Natural killer cell (primary cell): ENCODE results near the gene ATAD1. TPM values are rescaled to one million over a fixed set of nuclear protein-coding genes. Genes with fewer than 3 reads are reported as not detected.
A peak's percentile ranks its signal among the peaks of the same experiment; 100 is the strongest.

ENCODE experiments used
- ATAC-seq, 3 donors: fragments of 150-1000 bp in 2 of 3; fragments of 200-7000 bp in 1 of 3; cut with Tn5 transposase; 1 replicate in 1 of 3; 2 replicates in 2 of 3; pipeline ENCODE4 v1.10.0; 2021; ENCODE audit warnings: mild to moderate bottlenecking in 2 of 3, moderate library complexity in 2 of 3
- DNase-seq, 2 donors: peaks; one replicate each; pipeline versions ENCODE4 v3.0.0 to v3.0.0-alpha.2; 2013 to 2021; ENCODE audit warnings: mixed read lengths in 1 of 2
- H3K27ac ChIP-seq: one replicate; pipeline ENCODE4 v1.5.1; 2013; ENCODE audit warnings: mild to moderate bottlenecking, low read length
- H3K27me3 ChIP-seq: one replicate; pipeline ENCODE4 v1.6.1; 2013; ENCODE audit warnings: low read length; ENCODE audit not compliant: control insufficient read depth, insufficient read depth
- H3K36me3 ChIP-seq: one replicate; pipeline ENCODE4 v1.6.1; 2013; ENCODE audit warnings: low read length; ENCODE audit not compliant: control insufficient read depth, insufficient read depth
- H3K4me1 ChIP-seq: one replicate; pipeline ENCODE4 v1.6.1; 2013; ENCODE audit warnings: low read length; ENCODE audit not compliant: control insufficient read depth, insufficient read depth
- H3K4me3 ChIP-seq: one replicate; pipeline ENCODE4 v1.5.1; 2013; ENCODE audit warnings: low read length
- H3K9me3 ChIP-seq: one replicate; pipeline ENCODE4 v1.6.1; 2013; ENCODE audit warnings: low read length; ENCODE audit not compliant: control insufficient read depth, insufficient read depth
- H3K27ac Mint-ChIP-seq, 2 donors: one replicate each; pipeline ENCODE4 v1.8.0; 2022; ENCODE audit warnings: mild to moderate bottlenecking in 2 of 2, mixed read lengths in 2 of 2, moderate library complexity in 1 of 2
- H3K27me3 Mint-ChIP-seq, 2 donors: one replicate each; pipeline ENCODE4 v1.8.0; 2022; ENCODE audit warnings: low read depth in 2 of 2, mixed read lengths in 2 of 2
- H3K36me3 Mint-ChIP-seq: one replicate; pipeline ENCODE4 v1.8.0; 2022; ENCODE audit warnings: mixed read lengths
- H3K4me1 Mint-ChIP-seq, 2 donors: one replicate each; pipeline ENCODE4 v1.8.0; 2022; ENCODE audit warnings: mixed read lengths in 2 of 2
- H3K4me3 Mint-ChIP-seq: one replicate; pipeline ENCODE4 v1.8.0; 2022; ENCODE audit warnings: mild to moderate bottlenecking, moderate library complexity, mixed read lengths
- H3K9me3 Mint-ChIP-seq, 2 donors: one replicate each; pipeline ENCODE4 v1.8.0; 2022; ENCODE audit warnings: mixed read lengths in 2 of 2
- CTCF ChIP-seq: fragments of 200-600 bp; IDR thresholded peaks from one replicate; pipeline ENCODE4 v1.8.0; 2022; ENCODE audit warnings: antibody characterized with exemption
- WGBS: methylation state at CpG from one replicate; pipeline ENCODE4 v1.1.7; 2013; ENCODE audit warnings: missing lambda C conversion rate; ENCODE audit not compliant: insufficient coverage; 5-methylcytosine and 5-hydroxymethylcytosine counted together
- intact Hi-C: fragments of 100-400 bp; cut with micrococcal nuclease; formaldehyde crosslinking; loops from one replicate; pipeline ENCODE4 v1.14.2; 2022
- total RNA-seq, 4 donors: library from RNA; stranded (reverse); fragments of 120-200 nt in 1 of 4; gene quantifications; one replicate each; pipeline versions ENCODE4 v1.2.3 to v1.2.4, GENCODE V29; 2013 to 2022

ATAD1 gene
- total RNA-seq, 3 donors from 2014 or later (not counting 1 experiment from before 2014, with no cell fraction given) = 37.5 to 55.2 (median 43.0) TPM

GRCh38 chr10:87765666-87766376, 52.2 kb downstream of the ATAD1 start:
- Histone ChIP-seq H3K9me3 (no peaks in the 10 kb centered on the region), H3K4me3 (no peak overlapping the region), H3K27ac (no peak overlapping the region), H3K4me1 (no peaks in the 10 kb centered on the region), H3K36me3 (peaks cover 50% of the 10 kb centered on the region), H3K27me3 (no peaks in the 10 kb centered on the region)
- Mint-ChIP-seq H3K27me3 (no peaks in the 10 kb centered on the region), H3K27ac (peak overlapping the region in 1 of 2 donors; percentile 4), H3K4me1 (peaks cover 0 to 11% of the 10 kb centered on the region in 2 donors), H3K4me3 (no peak overlapping the region), H3K9me3 (no peaks in the 10 kb centered on the region), H3K36me3 (peaks cover 8% of the 10 kb centered on the region)
- intact Hi-C loops = no loop called here
- DNase-seq (no peak), ATAC-seq (no peak)
- WGBS = 96% methylated on average over 3 of the region's 5 CpGs
- TF ChIP-seq CTCF = no peak

GRCh38 chr10:87764072-87764934, 53.7 kb downstream of the ATAD1 start:
- H3K27ac ChIP-seq = no peak overlapping the region
- Mint-ChIP-seq H3K4me1 (peaks cover 5 to 11% of the 10 kb centered on the region in 2 donors), H3K9me3 (no peaks in the 10 kb centered on the region), H3K27ac (peak overlapping the region in 1 of 2 donors; percentile 25), H3K4me3 (no peak overlapping the region), H3K36me3 (peaks cover 8% of the 10 kb centered on the region), H3K27me3 (no peaks in the 10 kb centered on the region)
- intact Hi-C loops = no loop called here
- DNase-seq (no peak), ATAC-seq (no peak)
- 96% methylated on average over 12 of the region's 13 CpGs for WGBS
- no peaks in the 10 kb centered on the region for H3K27me3 ChIP-seq
- no peak for TF ChIP-seq CTCF
- H3K9me3 ChIP-seq = no peaks in the 10 kb centered on the region
- H3K36me3 ChIP-seq = peaks cover 43% of the 10 kb centered on the region
- no peaks in the 10 kb centered on the region for H3K4me1 ChIP-seq
- H3K4me3 ChIP-seq = no peak overlapping the region

- Mint-ChIP-seq H3K4me1 (peaks cover 6 to 11% of the 10 kb centered on the region in 2 donors), H3K9me3 (no peaks in the 10 kb centered on the region), H3K27me3 (no peaks in the 10 kb centered on the region), H3K36me3 (peaks cover 8% of the 10 kb centered on the region), H3K4me3 (no peak overlapping the region), H3K27ac (no peak overlapping the region)
- DNase-seq (no peak), ATAC-seq (no peak)
- no peak for TF ChIP-seq CTCF
- 95% methylated on average over 3 of the region's 5 CpGs for WGBS
- no peak overlapping the region for H3K27ac ChIP-seq
- H3K4me3 ChIP-seq = no peak overlapping the region
- no peaks in the 10 kb centered on the region for H3K27me3 ChIP-seq
- H3K9me3 ChIP-seq = no peaks in the 10 kb centered on the region
- intact Hi-C loops = no loop called here
- H3K4me1 ChIP-seq = no peaks in the 10 kb centered on the region
- H3K36me3 ChIP-seq = peaks cover 33% of the 10 kb centered on the region
Measured at GRCh38 chr10:87763086-87763861, 54.8 kb downstream of the ATAD1 start.
